Endothelial cell of umbilical vein (primary cell): Measurements from ENCODE around the gene IL10RB. TPM values are rescaled to one million over a fixed set of nuclear protein-coding genes. Genes with fewer than 3 reads are reported as not detected.
"Not testable (repeated sequence)": the region's sequence is repeated elsewhere in the genome, so short reads cannot be mapped to it uniquely, and the experiment has no call there.

ENCODE experiments used
- BruUV-seq: library from RNA; stranded (reverse); fragments of 400-500 nt; replicated peaks from 2 replicates; lab custom pipeline; 2021; lab: Mats Ljungman, UMichigan
- CTCF ChIA-PET: fragments of 300-600, 350-600 bp; sonication (Branson Sonifier 250); formaldehyde crosslinking; loops from one replicate; lab custom pipeline; 2021; ENCODE audit warnings: antibody characterized with exemption, inconsistent platforms; lab: Charles Lee
- POLR2A ChIA-PET: fragments of 300-600, 350-600 bp; sonication (Branson Sonifier 250); formaldehyde crosslinking; loops from one replicate; lab custom pipeline; 2021; ENCODE audit warnings: antibody characterized with exemption, inconsistent platforms; lab: Charles Lee
- DNase-seq: peaks from one replicate; pipeline ENCODE4 v3.0.0-alpha.2; 2011; ENCODE audit warnings: low read depth, low spot score
- FAIRE-seq: peaks from 2 replicates; lab custom pipeline; 2011; peaks lifted over from hg19 to GRCh38; lab: Jason Lieb, UNC
- H2AFZ ChIP-seq: 2 replicates; pipeline ENCODE4 v1.6.0; 2012; ENCODE audit warnings: low read depth, low read length, control low read depth, inconsistent platforms
- H3K27ac ChIP-seq: 2 replicates; pipeline ENCODE4 v1.5.1; 2011; ENCODE audit warnings: low read depth, mild to moderate bottlenecking, control low read depth, low read length, moderate library complexity; ENCODE audit not compliant: insufficient read depth
- H3K27me3 ChIP-seq, 2 experiments: 2 replicates each; pipeline versions ENCODE4 v1.6.0 to v1.6.1; 2011; ENCODE audit warnings: low read length in 2 of 2, mixed read lengths in 1 of 2; ENCODE audit not compliant: control insufficient read depth in 2 of 2, insufficient read depth in 2 of 2
- H3K36me3 ChIP-seq, 2 experiments: 2 replicates in 1 of 2; 3 replicates in 1 of 2; pipeline ENCODE4 v1.5.1; 2011; ENCODE audit warnings: low read length in 2 of 2, mild to moderate bottlenecking in 1 of 2, moderate library complexity in 1 of 2; ENCODE audit not compliant: control insufficient read depth in 2 of 2, insufficient read depth in 2 of 2; ENCODE audit errors: extremely low read depth in 1 of 2
- H3K4me1 ChIP-seq: 3 replicates; pipeline ENCODE4 v1.5.1; 2011; ENCODE audit warnings: mild to moderate bottlenecking, low read length; ENCODE audit not compliant: control insufficient read depth, insufficient read depth; ENCODE audit errors: extremely low read depth
- H3K4me2 ChIP-seq: 2 replicates; pipeline ENCODE4 v1.6.1; 2011; ENCODE audit warnings: low read length, control low read depth, mixed read lengths; ENCODE audit not compliant: insufficient read depth
- H3K4me3 ChIP-seq, 3 experiments: fragments of 200-600 bp in 1 of 3; sonication (generic), shearing (Covaris generic) in 1 of 3; replicated peaks in 1 of 3; 2 replicates each; pipeline ENCODE4 v1.5.1; 2011 to 2016; ENCODE audit warnings: control low read depth in 3 of 3, low read length in 3 of 3, mild to moderate bottlenecking in 2 of 3, inconsistent platforms in 1 of 3, low read depth in 1 of 3, moderate library complexity in 1 of 3; ENCODE audit not compliant: insufficient read depth in 1 of 3
- H3K79me2 ChIP-seq: 2 replicates; pipeline ENCODE4 v1.6.0; 2012; ENCODE audit warnings: low read length, inconsistent platforms; ENCODE audit not compliant: control insufficient read depth, insufficient read depth
- H3K9ac ChIP-seq: replicated peaks from 2 replicates; pipeline ENCODE3; 2011; ENCODE audit warnings: low read length, control low read depth; ENCODE audit not compliant: insufficient read depth; ENCODE audit errors: extremely low read depth
- H3K9me1 ChIP-seq: replicated peaks from 3 replicates; pipeline ENCODE4 v1.6.0; 2011; ENCODE audit warnings: mild to moderate bottlenecking, low read length; ENCODE audit not compliant: control insufficient read depth, insufficient read depth; ENCODE audit errors: extremely low read depth
- H3K9me3 ChIP-seq: replicated peaks from 2 replicates; pipeline ENCODE4 v1.5.1; 2012; ENCODE audit warnings: low read length, inconsistent platforms; ENCODE audit not compliant: control insufficient read depth, insufficient read depth
- H4K20me1 ChIP-seq: replicated peaks from 2 replicates; pipeline ENCODE3; 2011; ENCODE audit warnings: mild to moderate bottlenecking, low read length; ENCODE audit not compliant: control insufficient read depth, insufficient read depth; ENCODE audit errors: extremely low read depth
- CTCF ChIP-seq, 2 donors: IDR thresholded peaks; 1 replicate in 1 of 2; 2 replicates in 1 of 2; pipeline ENCODE4 v1.5.1; 2011; ENCODE audit warnings: low read length in 2 of 2, mild to moderate bottlenecking in 2 of 2, moderate library complexity in 2 of 2, control low read depth in 1 of 2, inconsistent platforms in 1 of 2, low read depth in 1 of 2; ENCODE audit not compliant: insufficient read depth in 1 of 2; ENCODE audit errors: extremely low read depth in 1 of 2
- EZH2 ChIP-seq: IDR thresholded peaks from 2 replicates; pipeline ENCODE4 v1.6.1; 2012; ENCODE audit warnings: borderline replicate concordance, low read depth, mild to moderate bottlenecking, moderate library complexity, low read length, inconsistent platforms; ENCODE audit not compliant: severe bottlenecking
- FOS ChIP-seq: IDR thresholded peaks from 2 replicates; pipeline ENCODE4 v1.6.1; 2011; ENCODE audit warnings: mild to moderate bottlenecking, low read length, moderate library complexity, borderline replicate concordance; ENCODE audit not compliant: insufficient read depth
- GATA2 ChIP-seq: IDR thresholded peaks from 2 replicates; pipeline ENCODE4 v1.7.0; 2011; ENCODE audit warnings: low read depth, mild to moderate bottlenecking, moderate library complexity, mixed read lengths, low read length; ENCODE audit not compliant: insufficient read length, insufficient read depth
- MAX ChIP-seq: IDR thresholded peaks from 2 replicates; pipeline ENCODE4 v1.6.1; 2011; ENCODE audit not compliant: insufficient read depth, insufficient read length
- MYC ChIP-seq: IDR thresholded peaks from one replicate; pipeline ENCODE4 v1.6.1; 2011; ENCODE audit warnings: mild to moderate bottlenecking, low read depth, low read length
- POLR2A ChIP-seq: IDR thresholded peaks from 2 replicates; pipeline ENCODE4 v1.6.1; 2012; ENCODE audit warnings: low read depth, mild to moderate bottlenecking, control low read depth, low read length
- POLR2AphosphoS5 ChIP-seq: IDR thresholded peaks from 2 replicates; pipeline ENCODE4 v1.6.1; 2012; ENCODE audit warnings: low read depth, mild to moderate bottlenecking, control low read depth, low read length, moderate library complexity; ENCODE audit not compliant: insufficient read depth
- dilution Hi-C: fragments of 300-500 bp; cut with MboI; formaldehyde crosslinking; loops from one replicate; pipeline ENCODE4 v1.15.0; 2019; ENCODE audit warnings: low sequenced_read_pairs; ENCODE audit not compliant: extremely low pct_ligation_motif_present
- intact Hi-C: fragments of 100-400 bp; cut with micrococcal nuclease; formaldehyde crosslinking; loops from one replicate; pipeline ENCODE4 v1.10.0; 2022
- polyA plus RNA-seq, 4 experiments: library from polyadenylated mRNA; depleted of rRNA in 3 of 4; stranded (reverse) in 3 of 4; unstranded in 1 of 4; fragments of >200 nt; gene quantifications; 2 replicates each; pipeline versions ENCODE4 v1.2.1 to v1.2.3, GENCODE V29; 2011 to 2012; ENCODE audit warnings: missing spikeins in 1 of 4
- total RNA-seq: library from RNA; stranded (reverse); gene quantifications from 2 replicates; pipeline ENCODE4 v1.2.3, GENCODE V29; 2021

IL10RB gene
- total and polyA plus RNA-seq, 2 donors (not counting 3 experiments of a cell fraction or from before 2014, with no cell fraction given), result 21.9 to 31.4 TPM

- CTCF ChIA-PET, result interaction anchor here (0.8 to 1.7 kb wide), 4 partner anchors 51 to 201 kb away, joined by 3 to 7 read pairs (median 4); no protein-coding TSS in a partner anchor
- no peak for DNase-seq
Observed at GRCh38 chr21:33251119-33251518, 15.0 kb upstream of the IL10RB start.

GRCh38 chr21:33253382-33253781, 12.8 kb upstream of the IL10RB start:
- peaks cover 20 to 26% of the 10 kb centered on the region in 2 experiments for H3K36me3 ChIP-seq
- POLR2A ChIA-PET, H4K20me1 ChIP-seq, intact Hi-C loops, H3K4me2 ChIP-seq, dilution Hi-C loops, CTCF ChIA-PET, H3K9me3 ChIP-seq, H3K27me3 ChIP-seq, FAIRE-seq, H3K4me1 ChIP-seq, H3K79me2 ChIP-seq, H3K27ac ChIP-seq, H2AFZ ChIP-seq, H3K9ac ChIP-seq, H3K4me3 ChIP-seq, H3K9me1 ChIP-seq, DNase-seq, BruUV-seq: not testable (repeated sequence)

More at GRCh38 chr21:33251119-33251518, 15.0 kb upstream of the IL10RB start:
- H3K9me1 ChIP-seq, result no peaks in the 10 kb centered on the region
- POLR2A ChIA-PET, result no interaction called here
- no peak overlapping the region for H3K9ac ChIP-seq
- H3K4me2 ChIP-seq, result no peak overlapping the region
- H2AFZ ChIP-seq, result no peak overlapping the region
- H3K4me3 ChIP-seq, result no peak overlapping the region
- no peaks in the 10 kb centered on the region for H3K9me3 ChIP-seq
- dilution Hi-C loops, result no loop called here
- H4K20me1 ChIP-seq, result no peaks in the 10 kb centered on the region
- BruUV-seq, result no TSS peak
- intact Hi-C loops, result no loop called here
- no peaks in the 10 kb centered on the region for H3K79me2 ChIP-seq
- H3K27me3 ChIP-seq, result no peaks in the 10 kb centered on the region
- TF ChIP-seq EZH2 (no peak), FOS (no peak), GATA2 (no peak), CTCF (IDR thresholded peaks at IDR 0.05; ENCODE audit: extremely low read depth in 1 of 2, insufficient read depth in 1 of 2, low read depth in 1 of 2, low read length in 2 of 2) (no peak), MAX (no peak), POLR2AphosphoS5 (no peak), MYC (no peak), POLR2A (no peak)
- H3K4me1 ChIP-seq, result no peaks in the 10 kb centered on the region
- H3K36me3 ChIP-seq, result peaks cover 23 to 35% of the 10 kb centered on the region in 2 experiments
- no peak overlapping the region for H3K27ac ChIP-seq
- no peak for FAIRE-seq
